HG03139 (cell line): ENCODE measurements around the gene NFIB.

Experiments used
- ATAC-seq: cut with Tn5 transposase; IDR thresholded peaks from one replicate; pipeline ENCODE4 v1.9.1; 2021; ENCODE audit not compliant: unreplicated experiment

NFIB gene

DNA sequence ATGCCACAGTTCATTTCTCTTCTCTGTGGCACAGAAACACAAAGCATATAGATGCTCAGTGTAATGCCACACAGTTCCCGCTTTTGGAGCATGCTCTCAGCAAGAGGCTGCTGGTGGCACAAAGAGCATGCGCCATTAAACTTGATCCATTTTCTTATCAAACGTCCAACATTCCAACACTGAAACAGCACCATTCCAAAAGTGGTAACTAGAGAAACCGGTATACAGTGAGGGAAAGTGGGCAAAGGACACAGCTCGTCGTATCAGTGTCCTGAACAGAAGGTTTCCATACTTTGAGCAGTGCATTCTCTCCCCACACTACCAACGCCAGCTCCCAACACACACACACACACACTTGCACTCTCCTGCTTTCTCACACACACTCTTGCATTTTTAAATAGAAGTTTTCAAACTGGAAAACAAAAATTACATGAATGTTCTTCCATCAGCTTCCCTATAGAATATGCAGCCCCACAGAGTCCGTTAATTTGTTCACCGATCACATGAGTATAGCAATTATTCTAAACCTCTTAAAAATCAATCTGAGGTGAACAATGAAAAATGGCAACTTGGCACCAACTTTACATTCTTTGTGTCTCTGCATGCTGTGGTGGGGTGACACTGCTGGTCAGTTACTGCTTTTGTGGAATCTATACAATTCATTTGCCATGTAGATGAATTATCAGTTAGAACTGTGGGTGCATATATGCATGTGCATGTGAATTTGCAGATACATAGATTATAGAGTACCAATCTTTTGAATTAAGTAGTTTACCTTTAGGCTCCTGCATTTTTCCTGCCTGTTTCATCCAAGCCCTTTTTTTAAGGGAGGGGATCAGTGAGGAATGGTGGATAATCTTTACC lies 5.7 kb downstream of the NFIB start:
- ATAC-seq = no peak

DNA sequence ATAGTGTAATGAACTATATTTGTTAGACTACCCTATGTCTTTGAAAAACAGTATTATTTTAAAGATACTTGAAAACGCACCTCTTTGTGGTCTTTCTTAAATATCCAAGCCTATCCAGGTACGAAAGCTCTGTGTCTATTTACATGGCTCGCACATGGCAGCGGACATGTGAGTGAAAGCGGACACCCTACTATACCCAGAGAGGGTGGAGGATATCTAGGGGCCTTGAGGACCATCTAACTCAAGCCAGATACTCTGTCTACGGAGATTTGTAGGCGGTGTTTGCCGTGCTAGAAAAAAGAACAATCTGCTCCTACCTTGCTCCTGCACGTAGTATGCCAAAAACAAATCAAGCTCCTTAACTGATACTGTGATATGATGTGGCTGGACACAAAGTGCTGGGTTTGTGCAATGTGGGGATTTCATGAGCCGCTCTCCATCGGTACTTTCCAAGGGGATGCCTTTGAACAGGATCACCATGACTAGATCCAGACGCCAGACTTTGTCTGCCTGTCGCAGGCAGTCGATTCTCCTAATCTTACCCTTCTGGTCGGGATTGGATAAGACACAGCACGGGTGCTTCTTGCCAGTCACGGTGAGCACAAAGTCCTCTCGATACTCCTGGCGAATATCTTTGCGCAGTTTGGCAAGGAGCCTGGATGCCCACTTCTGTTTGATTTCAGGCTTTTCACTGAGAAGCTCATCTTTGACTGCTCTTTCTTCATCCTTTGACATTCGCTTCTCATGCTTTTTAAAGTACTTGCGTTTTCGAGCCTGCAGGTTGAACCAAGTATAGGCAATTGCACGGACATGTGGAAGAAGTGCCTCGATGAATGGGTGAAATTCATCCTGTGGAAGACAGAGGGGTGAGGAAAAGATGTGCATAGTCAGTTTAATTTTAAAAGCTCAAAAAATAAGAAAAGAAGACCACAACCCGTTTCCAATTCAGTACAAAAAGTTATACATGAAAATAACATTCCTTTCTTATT lies 7.0 kb downstream of the NFIB start:
- ATAC-seq = no peak

GRCh38 chr9:14306188-14306587 lies 7.8 kb downstream of the NFIB start:
- ATAC-seq = no peak

- no peak for ATAC-seq
Measured at GRCh38 chr9:14304259-14304658, 9.7 kb downstream of the NFIB start.

GRCh38 chr9:14303521-14303920 lies 10.4 kb downstream of the NFIB start:
- no peak for ATAC-seq

DNA sequence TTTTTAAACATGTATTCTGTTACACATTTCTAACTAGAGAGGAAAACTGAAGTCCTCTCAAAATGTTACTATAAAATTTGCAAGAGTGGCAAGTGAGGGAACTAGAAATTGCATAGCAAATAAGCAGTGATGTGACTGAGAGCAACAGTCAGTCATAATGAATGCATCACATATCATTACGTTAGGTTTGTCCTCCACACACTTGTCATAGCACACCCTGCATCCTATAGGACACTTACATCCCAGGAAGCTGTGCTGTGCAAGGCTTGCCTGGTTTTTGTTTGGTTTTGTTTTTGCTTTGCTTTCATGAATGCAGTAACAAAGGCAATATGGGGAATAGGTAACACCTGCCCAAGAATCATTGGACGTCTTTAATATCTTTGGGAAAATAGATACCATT lies 10.8 kb downstream of the NFIB start:
- no peak for ATAC-seq

DNA sequence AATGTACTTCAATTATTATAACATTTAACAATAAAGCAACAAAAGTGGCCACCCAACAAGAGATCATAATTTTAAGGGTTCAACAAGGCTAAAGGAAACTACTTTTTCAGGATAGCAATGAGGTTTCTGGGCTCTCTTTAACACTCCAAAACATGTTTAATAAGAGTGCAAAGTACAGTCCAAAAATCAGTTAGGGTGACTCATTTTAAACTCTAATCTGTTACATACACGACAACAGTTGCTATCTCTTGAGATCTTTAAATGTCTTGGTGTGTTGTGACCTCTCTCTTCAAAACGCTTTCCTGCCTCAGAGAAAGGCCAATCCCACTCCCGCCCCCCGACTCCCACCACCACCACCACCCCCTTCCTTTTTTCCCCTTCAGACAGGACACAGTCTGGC lies 11.5 kb downstream of the NFIB start:
- ATAC-seq = no peak

GRCh38 chr9:14301583-14302021 lies 12.3 kb downstream of the NFIB start:
- no peak for ATAC-seq

- ATAC-seq = no peak
Measured at GRCh38 chr9:14301006-14301405, 12.9 kb downstream of the NFIB start.

DNA sequence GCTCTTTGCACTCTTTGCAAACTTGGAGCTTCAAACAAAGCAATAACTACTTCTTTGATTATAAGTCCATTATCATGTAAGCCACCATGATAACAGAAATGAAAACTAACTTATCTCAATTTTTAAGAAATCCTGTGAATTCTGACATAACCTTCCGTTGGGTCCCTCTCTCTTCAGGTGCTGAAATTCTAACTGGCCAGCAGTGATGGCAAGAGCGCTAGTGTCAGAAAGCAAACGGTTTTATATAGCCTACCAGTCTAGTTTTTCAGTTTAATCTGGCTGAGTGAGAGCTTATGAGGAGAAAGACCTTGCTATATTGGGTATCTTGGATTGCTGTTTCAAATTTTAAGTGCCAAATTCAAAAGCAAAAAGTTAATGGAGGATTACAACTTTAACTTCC lies 13.4 kb downstream of the NFIB start:
- no peak for ATAC-seq

GRCh38 chr9:14300040-14300439 lies 13.9 kb downstream of the NFIB start:
- no peak for ATAC-seq

DNA sequence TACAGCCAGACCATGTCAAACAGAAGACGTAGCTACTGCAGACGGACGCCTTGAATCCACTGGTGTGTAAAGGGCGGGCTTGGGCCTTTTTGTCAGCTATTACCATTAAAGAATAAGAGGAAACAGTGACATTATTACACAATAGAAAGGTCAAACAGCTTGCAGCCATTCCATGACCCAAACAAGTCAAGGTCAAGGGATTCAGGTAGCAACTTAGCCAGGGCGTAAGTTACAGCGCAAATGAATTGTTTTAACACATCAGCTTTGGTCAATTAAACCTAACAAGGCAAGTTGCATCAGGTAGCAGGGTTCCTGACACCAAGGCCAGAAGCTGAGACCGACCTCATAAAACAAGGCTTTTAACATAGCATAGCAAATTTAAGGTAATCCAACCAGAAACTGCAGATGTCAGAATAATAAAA lies 15.3 kb downstream of the NFIB start:
- no peak for ATAC-seq

DNA sequence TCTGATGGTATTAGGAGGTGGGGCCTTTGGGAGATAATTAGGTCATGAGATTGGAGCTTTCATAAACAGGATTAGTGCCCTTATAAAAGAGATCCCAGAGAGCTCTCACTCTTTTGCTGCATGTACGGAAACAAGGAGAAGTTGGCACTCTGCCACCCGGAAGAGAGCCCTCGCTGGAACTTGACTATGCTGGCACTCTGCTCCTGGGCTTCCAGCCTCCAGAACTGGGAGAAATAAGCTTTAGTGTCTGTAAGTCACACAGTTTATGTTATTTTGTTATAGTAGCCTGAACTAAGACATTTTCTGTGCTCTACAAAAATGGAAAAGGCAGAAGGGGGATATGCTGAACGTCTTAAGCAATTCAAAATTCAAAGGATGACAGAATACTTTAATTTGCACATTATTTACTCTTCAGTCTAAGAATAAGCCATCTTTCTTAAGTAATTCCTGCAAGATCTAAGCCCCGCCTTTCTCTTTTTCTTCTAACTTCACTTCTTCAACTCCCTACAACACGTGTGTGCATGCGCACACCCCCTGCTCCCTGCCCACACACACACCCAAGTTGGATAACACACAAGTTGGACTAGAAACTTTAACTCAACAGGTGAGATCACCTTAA lies 17.3 kb downstream of the NFIB start:
- ATAC-seq = no peak

- no peak for ATAC-seq
Measured at GRCh38 chr9:14294659-14295058, 19.3 kb downstream of the NFIB start.

DNA sequence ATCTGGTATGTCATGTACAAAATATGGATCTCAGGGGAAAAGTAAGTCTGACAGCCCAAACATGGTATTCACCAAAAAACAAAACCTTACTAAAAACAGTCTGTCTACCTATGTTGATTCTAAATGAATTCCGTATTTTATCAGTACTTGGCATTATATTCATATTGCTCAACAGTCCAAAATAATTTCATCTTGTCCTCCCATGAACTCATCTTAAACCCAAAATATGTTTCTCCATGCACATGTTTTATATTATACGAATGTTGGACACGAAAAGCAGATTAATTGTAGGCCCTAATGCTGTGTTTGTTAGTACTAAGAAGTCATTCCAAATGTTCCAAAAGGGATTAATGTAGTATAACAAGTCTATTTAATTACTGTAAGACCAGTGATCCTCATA lies 20.1 kb downstream of the NFIB start:
- ATAC-seq = no peak

DNA sequence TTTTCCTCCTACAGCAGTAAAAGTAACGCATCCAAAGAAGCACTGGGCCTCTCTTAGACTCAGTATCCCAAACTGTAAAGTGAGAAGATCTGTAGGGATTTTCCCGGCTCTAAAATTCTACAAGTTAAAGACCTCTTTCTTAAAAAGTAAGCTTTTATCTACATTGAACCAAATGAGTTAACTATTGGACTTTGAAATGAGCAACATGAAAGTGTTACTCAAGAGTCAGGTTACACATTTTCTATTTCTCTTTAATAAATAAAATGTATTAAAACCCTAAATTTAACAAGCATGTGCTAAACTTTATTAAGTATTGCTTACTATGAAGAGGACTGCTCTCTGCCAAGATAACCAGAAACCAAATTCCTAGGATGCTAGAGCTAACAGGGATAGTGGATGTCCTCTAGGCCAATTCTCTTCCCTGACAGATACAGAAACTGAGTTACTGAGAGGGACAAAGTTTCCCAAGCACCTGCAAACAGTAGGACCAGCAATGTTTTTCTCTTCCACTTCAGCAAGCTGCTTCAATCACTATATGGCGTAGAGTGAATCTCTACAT lies 21.7 kb downstream of the NFIB start:
- no peak for ATAC-seq

GRCh38 chr9:14289916-14290315 lies 24.0 kb downstream of the NFIB start:
- no peak for ATAC-seq

DNA sequence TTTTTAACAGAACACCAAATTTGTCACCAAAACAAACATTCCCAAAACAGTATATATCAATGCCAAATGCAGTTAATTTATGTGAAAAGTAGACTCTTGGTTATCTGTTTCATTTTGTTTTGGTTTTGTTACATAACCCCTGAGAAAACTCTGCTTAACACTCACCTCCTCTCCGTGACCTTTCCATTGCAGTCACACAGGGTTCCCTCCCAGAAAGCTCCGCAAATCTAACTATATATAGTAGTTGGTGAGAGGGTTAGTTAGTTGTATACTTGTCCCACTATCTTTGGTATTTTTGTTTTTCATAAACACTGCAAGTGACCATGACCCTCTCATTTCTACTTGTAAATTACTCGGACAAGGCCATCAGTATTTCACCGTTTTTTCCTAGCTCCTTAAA lies 25.5 kb downstream of the NFIB start:
- ATAC-seq = no peak

DNA sequence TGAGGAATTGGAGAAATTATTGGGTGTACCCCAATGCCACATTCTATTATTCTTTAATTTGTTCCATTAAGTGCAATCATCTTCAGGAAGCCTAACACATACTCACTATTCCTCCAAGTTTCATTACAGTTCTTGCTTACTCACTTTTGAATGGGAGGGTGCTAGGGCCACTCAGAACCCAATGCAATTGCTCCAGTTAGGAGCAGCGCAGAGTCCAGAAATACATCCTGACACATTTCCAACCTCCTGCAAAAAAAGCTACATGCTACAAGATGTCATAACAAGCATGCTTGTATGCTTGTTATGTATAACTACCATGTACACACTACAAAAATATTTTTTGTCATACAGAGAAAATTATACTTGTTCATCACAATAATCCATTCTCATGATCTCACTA lies 27.8 kb downstream of the NFIB start:
- ATAC-seq = no peak

- ATAC-seq = no peak
Measured at GRCh38 chr9:14283276-14283675, 30.7 kb downstream of the NFIB start.

DNA sequence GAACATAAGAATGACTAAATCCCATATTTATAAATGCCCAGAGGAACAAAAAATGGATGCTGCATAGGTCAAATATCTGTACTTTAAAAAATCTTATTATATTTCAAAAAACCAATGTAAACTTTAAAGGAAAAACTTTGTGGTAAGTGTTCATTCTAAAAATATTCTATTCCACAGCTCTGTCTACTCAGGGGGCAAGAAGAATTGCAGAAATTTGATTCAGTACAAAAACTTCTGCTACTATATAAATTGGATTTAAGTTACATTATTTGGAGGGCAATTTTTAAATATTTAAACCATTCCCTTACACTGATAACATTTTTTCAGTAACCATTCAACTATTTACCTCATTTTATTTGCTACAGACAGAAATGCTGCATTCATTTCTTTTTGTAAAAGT lies 32.1 kb downstream of the NFIB start:
- no peak for ATAC-seq
